ENCODE measurements around the gene NTM. TPM values are rescaled to one million over a fixed set of nuclear protein-coding genes. Genes with fewer than 3 reads are reported as not detected.

Gene NTM
- total RNA-seq, 1 experiment from 2014 or later, result 0.73 TPM

GRCh38 chr11:131964698-131965483 is 594.5 kb downstream of the NTM start:
- CTCF ChIA-PET, result no interaction called here
- no TSS peak for BruUV-seq (replicated peaks)
- H3K27me3 Mint-ChIP-seq (ENCODE audit: insufficient read depth, unreplicated experiment), result peaks cover 10% of the 10 kb centered on the region
- Histone ChIP-seq H3K4me1 (no peaks in the 10 kb centered on the region), H3K9me3 (no peaks in the 10 kb centered on the region), H3K36me3 (ENCODE audit: control insufficient read depth, insufficient read depth, low read length) (no peaks in the 10 kb centered on the region), H3K4me3 (ENCODE audit: low read depth, low read length) (no peak overlapping the region), H3K27me3 (replicated peaks; ENCODE audit: control insufficient read depth, insufficient read depth, low read length) (no peaks in the 10 kb centered on the region)
- H3K36me3 Mint-ChIP-seq (ENCODE audit: insufficient read depth, unreplicated experiment), result no peaks in the 10 kb centered on the region
- intact Hi-C loops (cut with micrococcal nuclease; ENCODE audit: unreplicated experiment), result no loop called here
- DNase-seq, result no peak
- TF ChIP-seq CTCF (IDR thresholded peaks at IDR 0.05; ENCODE audit: insufficient read depth in 1 of 2, low read depth in 1 of 2, low read length in 1 of 2, severe bottlenecking in 1 of 2, unreplicated experiment in 1 of 2), result no peak
- no peaks in the 10 kb centered on the region for H3K4me1 Mint-ChIP-seq (ENCODE audit: low read depth, unreplicated experiment)
- POLR2A ChIA-PET, result no interaction called here
- H3K9me3 Mint-ChIP-seq (ENCODE audit: unreplicated experiment), result no peaks in the 10 kb centered on the region
- H3K27ac Mint-ChIP-seq (ENCODE audit: unreplicated experiment), result no peak overlapping the region
- H3K4me3 Mint-ChIP-seq (ENCODE audit: unreplicated experiment), result no peak overlapping the region

- no peak overlapping the region for H3K4me3 Mint-ChIP-seq (ENCODE audit: unreplicated experiment)
- POLR2A ChIA-PET, result no interaction called here
- CTCF ChIA-PET, result no interaction called here
- Histone ChIP-seq H3K36me3 (ENCODE audit: control insufficient read depth, insufficient read depth, low read length) (no peaks in the 10 kb centered on the region), H3K27me3 (replicated peaks; ENCODE audit: control insufficient read depth, insufficient read depth, low read length) (no peaks in the 10 kb centered on the region), H3K4me1 (no peaks in the 10 kb centered on the region), H3K9me3 (no peaks in the 10 kb centered on the region), H3K4me3 (ENCODE audit: low read depth, low read length) (no peak overlapping the region)
- no peaks in the 10 kb centered on the region for H3K4me1 Mint-ChIP-seq (ENCODE audit: low read depth, unreplicated experiment)
- no peaks in the 10 kb centered on the region for H3K9me3 Mint-ChIP-seq (ENCODE audit: unreplicated experiment)
- H3K27me3 Mint-ChIP-seq (ENCODE audit: insufficient read depth, unreplicated experiment), result peaks cover 10% of the 10 kb centered on the region
- intact Hi-C loops (cut with micrococcal nuclease; ENCODE audit: unreplicated experiment), result no loop called here
- H3K27ac Mint-ChIP-seq (ENCODE audit: unreplicated experiment), result no peak overlapping the region
- no TSS peak for BruUV-seq (replicated peaks)
- no peak for DNase-seq
- TF ChIP-seq CTCF (IDR thresholded peaks at IDR 0.05; ENCODE audit: insufficient read depth in 1 of 2, low read depth in 1 of 2, low read length in 1 of 2, severe bottlenecking in 1 of 2, unreplicated experiment in 1 of 2), result no peak
- no peaks in the 10 kb centered on the region for H3K36me3 Mint-ChIP-seq (ENCODE audit: insufficient read depth, unreplicated experiment)
These were observed 595.1 kb downstream of the NTM start for GRCh38 chr11:131965504-131965903.

GRCh38 chr11:131966667-131967066 is 596.3 kb downstream of the NTM start:
- ChIA-PET POLR2A (no interaction called here), CTCF (no interaction called here)
- H3K4me1 ChIP-seq, result no peaks in the 10 kb centered on the region
- DNase-seq, result no peak
- Mint-ChIP-seq H3K4me3 (ENCODE audit: unreplicated experiment) (no peak overlapping the region), H3K27ac (ENCODE audit: unreplicated experiment) (no peak overlapping the region), H3K4me1 (ENCODE audit: low read depth, unreplicated experiment) (no peaks in the 10 kb centered on the region), H3K9me3 (ENCODE audit: unreplicated experiment) (no peaks in the 10 kb centered on the region), H3K27me3 (ENCODE audit: insufficient read depth, unreplicated experiment) (peaks cover 14% of the 10 kb centered on the region), H3K36me3 (ENCODE audit: insufficient read depth, unreplicated experiment) (no peaks in the 10 kb centered on the region)
- no peak overlapping the region for H3K4me3 ChIP-seq (ENCODE audit: low read depth, low read length)
- no peak for TF ChIP-seq CTCF (IDR thresholded peaks at IDR 0.05; ENCODE audit: insufficient read depth in 1 of 2, low read depth in 1 of 2, low read length in 1 of 2, severe bottlenecking in 1 of 2, unreplicated experiment in 1 of 2)
- no peaks in the 10 kb centered on the region for H3K36me3 ChIP-seq (ENCODE audit: control insufficient read depth, insufficient read depth, low read length)
- BruUV-seq (replicated peaks), result no TSS peak
- no peaks in the 10 kb centered on the region for H3K27me3 ChIP-seq (replicated peaks; ENCODE audit: control insufficient read depth, insufficient read depth, low read length)
- intact Hi-C loops (cut with micrococcal nuclease; ENCODE audit: unreplicated experiment), result no loop called here
- no peaks in the 10 kb centered on the region for H3K9me3 ChIP-seq

All from Caco-2 (cell line).